ENCODE results near the gene AHDC1.

Gene AHDC1

DNA sequence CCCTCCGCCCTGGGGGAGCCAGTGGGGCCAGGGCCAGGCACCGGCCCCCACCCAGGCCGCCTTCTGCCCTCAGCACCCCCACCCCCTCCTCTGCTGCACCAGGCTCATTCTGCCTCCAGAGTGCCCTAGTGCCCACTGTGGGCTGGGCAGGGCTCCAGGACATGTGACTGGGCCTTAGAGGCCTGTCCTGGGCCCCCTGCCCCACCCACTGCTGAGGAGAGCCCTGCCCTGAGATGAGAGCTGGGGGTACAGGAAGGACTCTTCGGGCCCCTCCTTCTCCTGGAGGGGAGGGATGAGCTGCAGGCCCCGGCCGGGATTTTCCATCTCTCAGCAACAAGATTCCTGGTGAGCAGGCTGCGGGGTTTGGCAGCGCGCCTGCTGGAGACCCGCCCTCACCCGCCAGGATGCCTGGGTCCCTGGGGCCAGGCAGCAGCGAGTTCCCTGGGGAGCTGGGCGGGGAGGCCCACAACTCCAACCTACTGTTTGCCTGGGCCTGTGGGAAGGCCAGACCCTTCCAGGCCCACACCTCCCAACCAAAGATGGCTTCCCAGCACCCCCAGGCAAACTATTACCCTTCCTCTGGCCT is 14.0 kb downstream of the AHDC1 start:
- TF ChIP-seq, protein P1, sequence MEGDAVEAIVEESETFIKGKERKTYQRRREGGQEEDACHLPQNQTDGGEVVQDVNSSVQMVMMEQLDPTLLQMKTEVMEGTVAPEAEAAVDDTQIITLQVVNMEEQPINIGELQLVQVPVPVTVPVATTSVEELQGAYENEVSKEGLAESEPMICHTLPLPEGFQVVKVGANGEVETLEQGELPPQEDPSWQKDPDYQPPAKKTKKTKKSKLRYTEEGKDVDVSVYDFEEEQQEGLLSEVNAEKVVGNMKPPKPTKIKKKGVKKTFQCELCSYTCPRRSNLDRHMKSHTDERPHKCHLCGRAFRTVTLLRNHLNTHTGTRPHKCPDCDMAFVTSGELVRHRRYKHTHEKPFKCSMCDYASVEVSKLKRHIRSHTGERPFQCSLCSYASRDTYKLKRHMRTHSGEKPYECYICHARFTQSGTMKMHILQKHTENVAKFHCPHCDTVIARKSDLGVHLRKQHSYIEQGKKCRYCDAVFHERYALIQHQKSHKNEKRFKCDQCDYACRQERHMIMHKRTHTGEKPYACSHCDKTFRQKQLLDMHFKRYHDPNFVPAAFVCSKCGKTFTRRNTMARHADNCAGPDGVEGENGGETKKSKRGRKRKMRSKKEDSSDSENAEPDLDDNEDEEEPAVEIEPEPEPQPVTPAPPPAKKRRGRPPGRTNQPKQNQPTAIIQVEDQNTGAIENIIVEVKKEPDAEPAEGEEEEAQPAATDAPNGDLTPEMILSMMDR (IDR thresholded peaks at IDR 0.05; ENCODE audit: unreplicated experiment in 3 of 3): no peak
- Mint-ChIP-seq H3K4me3 (no peak overlapping the region), H3K27me3 (ENCODE audit: low read depth) (no peaks in the 10 kb centered on the region), H3K9me3 (no peaks in the 10 kb centered on the region), H3K4me1 (peaks cover 14% of the 10 kb centered on the region), H3K36me3 (ENCODE audit: low read depth) (peaks cover 4% of the 10 kb centered on the region), H3K27ac (peak overlapping the region in 1 of 3 experiments; percentile 17)

GRCh38 chr1:27589441-27589840 is 14.5 kb downstream of the AHDC1 start:
- peaks cover 14% of the 10 kb centered on the region for H3K4me1 Mint-ChIP-seq
- no peaks in the 10 kb centered on the region for H3K27me3 Mint-ChIP-seq (ENCODE audit: low read depth)
- H3K27ac Mint-ChIP-seq: no peak overlapping the region
- TF ChIP-seq, protein P1 (IDR thresholded peaks at IDR 0.05; ENCODE audit: unreplicated experiment in 3 of 3): no peak
- no peak overlapping the region for H3K4me3 Mint-ChIP-seq
- H3K9me3 Mint-ChIP-seq: no peaks in the 10 kb centered on the region
- peaks cover 4% of the 10 kb centered on the region for H3K36me3 Mint-ChIP-seq (ENCODE audit: low read depth)

GRCh38 chr1:27588256-27589232 is 15.4 kb downstream of the AHDC1 start:
- Mint-ChIP-seq H3K27ac (no peak overlapping the region), H3K36me3 (ENCODE audit: low read depth) (peaks cover 6% of the 10 kb centered on the region), H3K4me3 (no peak overlapping the region), H3K9me3 (no peaks in the 10 kb centered on the region), H3K4me1 (peaks cover 16% of the 10 kb centered on the region), H3K27me3 (ENCODE audit: low read depth) (no peaks in the 10 kb centered on the region)
- TF ChIP-seq, protein P1 (IDR thresholded peaks at IDR 0.05; ENCODE audit: unreplicated experiment in 3 of 3): no peak

DNA sequence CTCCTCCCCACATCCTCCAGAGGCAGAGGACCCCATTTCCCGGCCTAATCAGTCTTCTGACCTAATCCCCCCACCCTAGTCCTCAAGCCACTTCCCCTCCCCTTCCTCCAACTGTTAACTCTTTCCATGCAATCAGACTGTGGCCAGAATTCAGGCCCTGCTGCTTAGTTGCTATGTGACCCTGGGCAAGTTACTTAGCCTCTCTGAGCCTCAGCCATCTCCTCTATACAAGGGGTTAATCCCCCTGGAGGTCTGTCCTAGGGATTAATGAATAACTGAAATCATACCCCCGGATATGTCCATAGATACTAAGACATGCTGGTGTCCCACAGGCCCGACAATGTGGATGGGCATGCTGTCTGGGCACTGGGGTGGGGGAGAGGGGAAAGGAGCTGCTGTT is 18.3 kb downstream of the AHDC1 start:
- TF ChIP-seq, protein P1 (IDR thresholded peaks at IDR 0.05; ENCODE audit: unreplicated experiment in 3 of 3): no peak
- H3K27ac Mint-ChIP-seq: no peak overlapping the region
- H3K36me3 Mint-ChIP-seq (ENCODE audit: low read depth): peaks cover 25% of the 10 kb centered on the region
- H3K4me3 Mint-ChIP-seq: no peak overlapping the region
- H3K9me3 Mint-ChIP-seq: no peaks in the 10 kb centered on the region
- H3K4me1 Mint-ChIP-seq: peaks cover 24% of the 10 kb centered on the region
- H3K27me3 Mint-ChIP-seq (ENCODE audit: low read depth): no peaks in the 10 kb centered on the region

DNA sequence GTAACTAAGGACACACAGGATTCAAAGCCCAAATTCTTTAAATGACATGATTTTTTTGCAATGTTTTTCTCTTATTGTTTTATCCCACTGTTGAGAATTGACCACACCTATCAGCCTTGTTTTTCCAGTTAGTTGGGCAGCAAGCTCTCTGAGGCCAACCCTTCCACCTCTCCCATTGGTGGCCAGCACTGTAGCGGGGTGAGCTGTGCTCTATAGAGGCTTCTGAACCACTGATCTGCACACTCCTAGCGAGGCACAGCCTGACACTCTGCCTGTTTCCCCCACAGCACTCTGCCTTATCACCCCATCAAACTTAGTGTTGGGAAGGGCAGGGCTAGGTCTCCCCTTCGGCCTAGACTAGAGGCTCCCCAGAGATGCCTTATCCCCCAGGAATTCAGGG is 19.5 kb downstream of the AHDC1 start:
- H3K9me3 Mint-ChIP-seq: no peaks in the 10 kb centered on the region
- no peak overlapping the region for H3K27ac Mint-ChIP-seq
- TF ChIP-seq, protein P1 (IDR thresholded peaks at IDR 0.05; ENCODE audit: unreplicated experiment in 3 of 3): no peak
- H3K27me3 Mint-ChIP-seq (ENCODE audit: low read depth): no peaks in the 10 kb centered on the region
- no peak overlapping the region for H3K4me3 Mint-ChIP-seq
- H3K4me1 Mint-ChIP-seq: peaks cover 31% of the 10 kb centered on the region
- peaks cover 25% of the 10 kb centered on the region for H3K36me3 Mint-ChIP-seq (ENCODE audit: low read depth)
